Endothelial cell of umbilical vein (primary cell): Measurements from ENCODE around the gene BCL3.

Experiments used
- EZH2 ChIP-seq: IDR thresholded peaks from 2 replicates; pipeline ENCODE4 v1.6.1; 2012; ENCODE audit warnings: borderline replicate concordance, low read depth, mild to moderate bottlenecking, moderate library complexity, low read length, inconsistent platforms; ENCODE audit not compliant: severe bottlenecking
- FOS ChIP-seq: IDR thresholded peaks from 2 replicates; pipeline ENCODE4 v1.6.1; 2011; ENCODE audit warnings: mild to moderate bottlenecking, low read length, moderate library complexity, borderline replicate concordance; ENCODE audit not compliant: insufficient read depth
- JUN ChIP-seq: IDR thresholded peaks from 2 replicates; pipeline ENCODE4 v1.6.1; 2011; ENCODE audit warnings: borderline replicate concordance, low read depth; ENCODE audit not compliant: insufficient read length, insufficient read depth
- MYC ChIP-seq: IDR thresholded peaks from one replicate; pipeline ENCODE4 v1.6.1; 2011; ENCODE audit warnings: mild to moderate bottlenecking, low read depth, low read length
- POLR2A ChIP-seq: IDR thresholded peaks from 2 replicates; pipeline ENCODE4 v1.6.1; 2012; ENCODE audit warnings: low read depth, mild to moderate bottlenecking, control low read depth, low read length
- POLR2AphosphoS5 ChIP-seq: IDR thresholded peaks from 2 replicates; pipeline ENCODE4 v1.6.1; 2012; ENCODE audit warnings: low read depth, mild to moderate bottlenecking, control low read depth, low read length, moderate library complexity; ENCODE audit not compliant: insufficient read depth
- TF ChIP-seq, protein P1 (sequence below), 2 donors: IDR thresholded peaks; 1 replicate in 1 of 2; 2 replicates in 1 of 2; pipeline ENCODE4 v1.5.1; 2011; ENCODE audit warnings: low read length in 2 of 2, mild to moderate bottlenecking in 2 of 2, moderate library complexity in 2 of 2, control low read depth in 1 of 2, inconsistent platforms in 1 of 2, low read depth in 1 of 2; ENCODE audit not compliant: insufficient read depth in 1 of 2; ENCODE audit errors: extremely low read depth in 1 of 2
- TF ChIP-seq, protein P2 (sequence below): IDR thresholded peaks from 2 replicates; pipeline ENCODE4 v1.6.1; 2011; ENCODE audit not compliant: insufficient read depth, insufficient read length

DNA sequence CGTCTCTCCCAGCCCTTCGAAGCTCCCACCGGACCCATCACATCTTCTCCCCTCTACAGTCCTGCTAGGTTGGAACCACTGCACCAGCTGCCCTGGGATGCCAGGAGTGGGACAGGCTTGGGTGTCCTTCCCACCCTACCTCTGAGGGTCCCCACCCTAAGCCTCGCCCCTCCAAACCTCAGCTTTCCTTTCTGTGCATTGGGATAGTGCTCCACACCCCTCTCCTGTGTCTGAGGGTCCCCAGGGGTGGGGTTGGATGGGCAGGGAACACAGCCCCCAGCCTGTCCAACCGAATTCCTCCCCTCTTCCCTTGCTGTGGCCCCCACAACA, 1.9 kb upstream of the BCL3 start:
- TF ChIP-seq, protein P1, sequence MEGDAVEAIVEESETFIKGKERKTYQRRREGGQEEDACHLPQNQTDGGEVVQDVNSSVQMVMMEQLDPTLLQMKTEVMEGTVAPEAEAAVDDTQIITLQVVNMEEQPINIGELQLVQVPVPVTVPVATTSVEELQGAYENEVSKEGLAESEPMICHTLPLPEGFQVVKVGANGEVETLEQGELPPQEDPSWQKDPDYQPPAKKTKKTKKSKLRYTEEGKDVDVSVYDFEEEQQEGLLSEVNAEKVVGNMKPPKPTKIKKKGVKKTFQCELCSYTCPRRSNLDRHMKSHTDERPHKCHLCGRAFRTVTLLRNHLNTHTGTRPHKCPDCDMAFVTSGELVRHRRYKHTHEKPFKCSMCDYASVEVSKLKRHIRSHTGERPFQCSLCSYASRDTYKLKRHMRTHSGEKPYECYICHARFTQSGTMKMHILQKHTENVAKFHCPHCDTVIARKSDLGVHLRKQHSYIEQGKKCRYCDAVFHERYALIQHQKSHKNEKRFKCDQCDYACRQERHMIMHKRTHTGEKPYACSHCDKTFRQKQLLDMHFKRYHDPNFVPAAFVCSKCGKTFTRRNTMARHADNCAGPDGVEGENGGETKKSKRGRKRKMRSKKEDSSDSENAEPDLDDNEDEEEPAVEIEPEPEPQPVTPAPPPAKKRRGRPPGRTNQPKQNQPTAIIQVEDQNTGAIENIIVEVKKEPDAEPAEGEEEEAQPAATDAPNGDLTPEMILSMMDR (IDR thresholded peaks at IDR 0.05; ENCODE audit: extremely low read depth in 1 of 2, insufficient read depth in 1 of 2, low read depth in 1 of 2, low read length in 2 of 2), result no peak
- TF ChIP-seq POLR2AphosphoS5 (no peak), POLR2A (no peak), EZH2 (no peak), JUN (no peak), FOS (no peak), MYC (no peak)
- TF ChIP-seq, protein P2, sequence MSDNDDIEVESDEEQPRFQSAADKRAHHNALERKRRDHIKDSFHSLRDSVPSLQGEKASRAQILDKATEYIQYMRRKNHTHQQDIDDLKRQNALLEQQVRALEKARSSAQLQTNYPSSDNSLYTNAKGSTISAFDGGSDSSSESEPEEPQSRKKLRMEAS, result no peak
